SK-N-MC (cell line): ENCODE results near the gene GSTM4.

Source experiments
- DNase-seq: peaks from one replicate; pipeline ENCODE4 v3.0.0-alpha.2; 2011; ENCODE audit warnings: low read depth, low spot score
- H3K27ac ChIP-seq: fragments of 200-600 bp; sonication (generic); 2 replicates; pipeline ENCODE4 v1.5.1; 2016; ENCODE audit warnings: mixed run types
- H3K36me3 ChIP-seq: fragments of 200-600 bp; sonication (generic); 2 replicates; pipeline ENCODE4 v1.6.1; 2017; ENCODE audit warnings: antibody characterized with exemption, low read length, mixed read lengths; ENCODE audit not compliant: insufficient read depth
- H3K4me3 ChIP-seq: fragments of 200-600 bp; sonication (generic); 2 replicates; pipeline ENCODE4 v1.5.1; 2016
- H3K9ac ChIP-seq: fragments of 200-600 bp; sonication (generic); 2 replicates; pipeline ENCODE4 v1.8.0; 2017; ENCODE audit warnings: mixed run types, mixed read lengths; ENCODE audit not compliant: insufficient read length
- H3K9me3 ChIP-seq: fragments of 200-600 bp; sonication (generic); 2 replicates; pipeline ENCODE4 v1.6.1; 2017; ENCODE audit warnings: low read depth, mild to moderate bottlenecking, antibody characterized with exemption, low read length, moderate library complexity, mixed read lengths
- EZH2 ChIP-seq: fragments of 200-600 bp; sonication (generic); IDR thresholded peaks from one replicate; pipeline ENCODE4 v1.6.1; 2017; ENCODE audit warnings: antibody characterized with exemption
- FOXP2 ChIP-seq: optimal IDR thresholded peaks from 2 replicates; pipeline ENCODE3; 2011; ENCODE audit warnings: mild to moderate bottlenecking, moderate library complexity; ENCODE audit not compliant: insufficient read depth; ENCODE audit errors: extremely low read length, control extremely low read depth
- POLR2AphosphoS5 ChIP-seq: IDR thresholded peaks from 2 replicates; pipeline ENCODE4 v1.6.1; 2012; ENCODE audit warnings: mild to moderate bottlenecking, low read depth, low read length, borderline replicate concordance

GSTM4 gene

DNA sequence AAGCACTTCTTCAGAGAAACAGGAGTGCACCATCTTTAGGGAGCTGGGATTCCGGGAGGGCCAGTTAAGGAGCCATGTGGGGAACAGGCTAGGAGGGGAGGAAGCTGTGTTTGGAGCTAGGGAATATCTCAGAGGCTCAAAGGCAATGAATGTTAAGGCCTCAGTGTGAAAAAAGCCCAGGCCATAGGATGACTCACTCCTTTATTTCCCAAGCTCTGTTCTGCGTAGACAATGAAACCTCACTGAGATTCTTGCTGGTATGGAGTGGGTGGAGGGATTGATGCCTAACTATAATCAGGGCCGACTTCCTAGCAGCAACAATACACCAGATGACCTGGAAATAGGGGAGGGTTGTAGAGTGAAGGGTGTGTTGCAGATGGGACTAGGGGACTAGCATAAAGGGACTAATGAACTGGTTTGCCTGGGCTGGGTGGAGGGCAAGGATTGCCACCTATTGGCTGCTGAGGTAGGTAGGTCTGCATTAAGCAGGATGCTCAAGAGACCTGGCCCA is 38.6 kb upstream of the GSTM4 start:
- no peak overlapping the region for H3K4me3 ChIP-seq
- H3K36me3 ChIP-seq = no peaks in the 10 kb centered on the region
- DNase-seq = no peak
- no peaks in the 10 kb centered on the region for H3K9me3 ChIP-seq
- TF ChIP-seq FOXP2 = no peak
- TF ChIP-seq EZH2 = no peak
- no peak for TF ChIP-seq POLR2AphosphoS5
- no peak overlapping the region for H3K9ac ChIP-seq
- no peak overlapping the region for H3K27ac ChIP-seq

DNA sequence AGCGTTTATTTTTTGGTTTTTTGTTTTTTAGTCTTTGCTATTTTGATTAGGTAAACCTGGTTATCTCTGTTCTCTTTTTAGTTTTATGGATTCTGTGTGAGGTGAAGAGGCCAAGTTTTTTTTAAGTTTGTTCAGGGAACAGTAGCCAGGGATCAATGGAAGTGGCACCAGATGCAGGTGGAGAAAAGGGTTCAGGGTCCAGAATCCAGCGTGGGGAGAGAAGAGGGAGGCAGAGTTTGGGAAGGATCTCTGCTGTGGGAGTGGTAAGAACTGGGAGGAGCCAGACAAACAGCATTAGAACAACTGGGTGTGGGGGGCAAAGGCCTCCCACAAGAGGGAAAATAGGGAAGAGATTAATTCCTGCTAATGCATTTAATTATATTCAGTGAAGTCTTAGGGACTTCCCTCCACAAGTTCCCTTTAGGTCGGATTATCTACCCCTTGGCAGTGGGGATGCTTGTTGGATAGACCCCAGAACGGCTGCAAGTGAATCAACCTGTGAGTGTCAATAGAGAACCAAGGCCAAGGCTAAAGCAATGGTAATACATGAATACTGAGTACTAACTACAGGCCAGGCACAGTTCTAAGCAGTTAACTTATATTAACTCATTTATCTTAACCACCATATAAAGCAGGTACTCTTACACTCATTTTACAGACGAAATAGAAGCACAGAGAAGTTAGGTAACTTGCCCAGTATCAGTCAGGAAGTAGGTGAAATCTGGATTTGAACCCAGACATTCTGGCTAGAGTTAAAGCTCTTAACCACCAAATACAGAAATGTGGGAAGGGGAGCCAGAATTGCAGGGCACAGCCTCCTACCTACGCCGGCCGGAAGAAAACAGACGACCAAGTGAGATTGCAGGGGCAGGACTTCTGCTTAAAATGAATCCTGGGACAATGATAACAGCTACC is 37.0 kb upstream of the GSTM4 start:
- Histone ChIP-seq H3K27ac (peak overlapping the region; percentile 43), H3K36me3 (no peaks in the 10 kb centered on the region), H3K9me3 (no peaks in the 10 kb centered on the region), H3K9ac (peak overlapping the region; percentile 93), H3K4me3 (peak overlapping the region; percentile 99)
- DNase-seq = no peak
- TF ChIP-seq FOXP2 (no peak), EZH2 (no peak), POLR2AphosphoS5 (no peak)

DNA sequence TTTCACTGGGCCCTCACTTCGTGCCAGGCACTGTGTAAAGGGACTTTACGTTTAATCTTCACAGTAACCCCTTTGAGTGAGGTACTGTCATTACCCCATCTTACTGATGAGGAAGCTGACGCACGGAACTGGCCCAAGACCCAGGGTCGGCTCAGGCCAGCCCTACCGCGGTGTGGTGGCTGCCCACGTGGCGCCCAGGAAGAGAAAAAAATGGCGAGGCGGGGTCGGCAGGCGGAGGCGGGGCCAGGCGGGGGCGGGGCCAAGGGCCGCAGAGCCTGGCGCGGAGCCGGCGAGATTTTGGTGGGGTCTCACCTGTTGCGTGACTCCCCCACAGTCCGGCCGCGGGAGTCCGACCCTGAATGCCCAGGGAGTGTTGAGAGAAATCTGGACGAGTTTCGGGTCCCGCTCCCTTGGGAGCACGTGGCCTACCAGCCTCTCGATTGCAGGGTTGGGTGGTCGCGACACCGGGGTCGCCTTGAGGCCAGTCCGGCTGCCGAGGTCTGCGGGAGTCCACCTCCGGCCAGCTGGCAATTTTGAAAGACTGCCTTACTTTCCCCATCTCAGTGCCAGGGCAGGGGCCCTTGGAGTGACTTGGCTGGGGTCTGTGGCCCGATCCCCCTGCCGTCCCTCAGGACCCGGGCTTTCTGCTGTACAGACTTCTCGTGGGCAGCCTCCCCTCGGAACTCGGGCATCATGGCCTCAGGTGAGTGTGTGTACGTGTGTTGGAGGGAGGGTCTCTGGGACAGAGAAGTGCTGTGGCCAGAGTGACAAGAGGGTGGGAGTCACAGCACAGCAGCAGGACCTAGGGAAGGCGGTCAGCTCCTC is 36.1 kb upstream of the GSTM4 start, which contains the start of the genes AMPD2 and GNAT2:
TSS of gene AMPD2 (plus strand) at position 262 of the 825 bp plus-strand sequence. CDS start 1,339 bp downstream, outside the sequence.
TSS of gene GNAT2 (minus strand) at position 41 of the 825 bp plus-strand sequence. CDS start 6,746 bp downstream, outside the sequence.
- H3K9me3 ChIP-seq = no peaks in the 10 kb centered on the region
- no peaks in the 10 kb centered on the region for H3K36me3 ChIP-seq
- DNase-seq = no peak
- H3K4me3 ChIP-seq = peak within 1 kb of the TSS; percentile 99
- no peak for TF ChIP-seq FOXP2
- TF ChIP-seq POLR2AphosphoS5 = peak; percentile 86
- no peak for TF ChIP-seq EZH2
- H3K9ac ChIP-seq = peak within 1 kb of the TSS; percentile 93
- peak within 1 kb of the TSS; percentile 79 for H3K27ac ChIP-seq

DNA sequence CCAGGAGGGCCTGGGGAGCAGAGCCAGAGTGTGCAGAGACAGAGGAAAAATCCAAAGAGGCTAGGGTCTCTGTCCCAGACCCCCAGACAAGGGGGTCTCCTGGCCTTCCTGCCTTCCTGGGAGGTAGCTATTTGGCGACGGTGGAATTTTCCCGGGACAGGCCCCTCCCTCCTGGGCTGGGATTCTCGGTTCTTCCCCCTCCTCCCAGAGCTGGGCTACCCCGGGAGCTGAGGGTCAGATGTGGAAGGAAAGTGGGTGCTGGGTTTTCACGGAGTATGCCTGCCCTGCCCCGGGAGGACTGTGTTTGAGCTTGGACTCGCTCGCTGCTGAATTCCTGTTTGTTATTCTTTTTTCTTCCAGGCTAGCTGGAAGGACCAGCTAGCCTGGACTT is 35.5 kb upstream of the GSTM4 start:
- Histone ChIP-seq H3K36me3 (no peaks in the 10 kb centered on the region), H3K9me3 (no peaks in the 10 kb centered on the region), H3K27ac (peak overlapping the region; percentile 79), H3K9ac (peak overlapping the region; percentile 93), H3K4me3 (peak overlapping the region; percentile 99)
- TF ChIP-seq FOXP2 (no peak), POLR2AphosphoS5 (no peak; the same call in 1 of the 2 replicates), EZH2 (no peak)
- no peak for DNase-seq

DNA sequence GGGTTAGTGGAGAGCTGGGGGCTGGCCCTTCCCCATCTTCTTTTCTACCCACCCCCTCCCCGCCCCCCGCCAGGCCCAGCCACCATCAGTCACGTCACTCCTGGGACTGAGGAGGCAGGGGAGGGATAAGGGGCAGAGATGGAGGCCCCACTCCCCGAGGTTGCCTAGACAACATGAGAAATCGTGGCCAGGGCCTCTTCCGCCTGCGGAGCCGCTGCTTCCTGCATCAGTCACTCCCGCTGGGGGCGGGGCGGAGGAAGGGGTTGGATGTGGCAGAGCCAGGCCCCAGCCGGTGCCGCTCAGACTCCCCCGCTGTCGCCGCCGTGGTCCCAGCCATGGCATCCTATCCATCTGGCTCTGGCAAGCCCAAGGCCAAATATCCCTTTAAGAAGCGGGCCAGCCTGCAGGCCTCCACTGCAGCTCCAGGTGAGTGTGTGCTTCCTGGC is 35.0 kb upstream of the GSTM4 start:
- TF ChIP-seq FOXP2 = no peak
- TF ChIP-seq EZH2 = no peak
- Histone ChIP-seq H3K9ac (peak overlapping the region; percentile 93), H3K9me3 (no peaks in the 10 kb centered on the region), H3K36me3 (no peaks in the 10 kb centered on the region), H3K27ac (no peak overlapping the region; the same call in 1 of the 2 replicates), H3K4me3 (peak overlapping the region; percentile 99)
- DNase-seq = peak; percentile 63

DNA sequence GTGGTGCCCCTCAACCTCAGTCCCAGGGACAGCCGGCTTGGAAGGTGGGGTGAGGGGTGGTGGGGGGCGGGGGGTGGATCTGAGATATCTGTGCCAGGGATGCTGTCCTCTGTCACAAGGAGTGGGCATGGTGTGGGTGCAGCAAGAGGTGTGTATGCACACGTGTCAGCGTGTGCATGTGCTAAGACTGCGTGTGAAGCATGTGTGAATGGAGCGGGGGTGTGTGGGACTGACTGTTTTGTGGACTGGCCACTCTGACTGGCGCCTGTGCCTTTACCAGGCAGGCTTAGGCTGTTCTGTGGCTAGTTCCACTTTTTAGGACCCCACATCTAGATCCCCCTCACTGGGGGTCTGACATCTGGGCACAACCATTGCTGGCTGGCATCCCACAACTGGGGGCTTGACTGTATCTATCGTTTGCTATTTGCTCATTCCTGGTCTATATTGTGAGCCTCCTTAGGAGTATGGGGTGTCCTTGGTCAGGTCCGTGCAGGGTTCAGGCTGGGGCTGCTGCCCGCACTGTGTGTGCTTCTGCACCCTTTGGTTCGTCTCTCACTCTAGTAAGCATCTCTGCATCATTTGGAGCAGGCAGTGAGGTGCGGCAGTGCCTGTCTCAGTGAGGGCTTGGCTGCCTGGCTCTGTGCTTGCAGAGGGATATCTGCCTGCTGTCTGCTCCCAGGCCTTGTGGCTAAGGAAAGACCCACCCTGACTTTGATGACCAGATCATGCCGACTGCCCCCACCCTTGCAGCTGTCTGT is 34.3 kb upstream of the GSTM4 start:
- Histone ChIP-seq H3K9ac (peak overlapping the region; percentile 58), H3K27ac (no peak overlapping the region), H3K9me3 (no peaks in the 10 kb centered on the region), H3K4me3 (peak overlapping the region; percentile 99), H3K36me3 (peaks cover under 1% of the 10 kb centered on the region; the same call in 1 of the 2 replicates)
- DNase-seq = no peak
- TF ChIP-seq POLR2AphosphoS5 (no peak), EZH2 (no peak), FOXP2 (no peak)

- TF ChIP-seq FOXP2 = no peak
- no peak for TF ChIP-seq POLR2AphosphoS5
- no peak for TF ChIP-seq EZH2
- DNase-seq = no peak
- Histone ChIP-seq H3K4me3 (peak overlapping the region; percentile 99; the same call in 1 of the 2 replicates), H3K9me3 (no peaks in the 10 kb centered on the region), H3K27ac (no peak overlapping the region), H3K9ac (no peak overlapping the region), H3K36me3 (peaks cover 6% of the 10 kb centered on the region; the same call in 1 of the 2 replicates)
These were observed 33.6 kb upstream of the GSTM4 start for GRCh38 chr1:109622137-109622892.
